ENCODE results near the gene DNAJB13. TPM values are rescaled to one million over a fixed set of nuclear protein-coding genes. Genes with fewer than 3 reads are reported as not detected.
A peak's percentile ranks its signal among the peaks of the same experiment; 100 is the strongest.

DNAJB13 gene
- total RNA-seq, 2 experiments from 2014 or later = 0.19 TPM; not detected in 1

- H3K4me1 Mint-ChIP-seq (ENCODE audit: low read depth) = peaks cover 76% of the 10 kb centered on the region
- POLR2A ChIA-PET = interaction anchor here (1.0 to 5.7 kb wide), 11 partner anchors 9 to 276 kb away, joined by 3 to 98 read pairs (median 12); partner anchors contain the start of genes C2CD3, PPME1, UCP2 and UCP3
- DNase-seq = peak; percentile 54
- no peaks in the 10 kb centered on the region for H3K27me3 Mint-ChIP-seq
- peak overlapping the region; percentile 91 for H3K27ac Mint-ChIP-seq
- no peaks in the 10 kb centered on the region for H3K36me3 Mint-ChIP-seq
- no peaks in the 10 kb centered on the region for H3K9me3 Mint-ChIP-seq
- CTCF ChIA-PET = interaction anchor here (0.5 to 3.4 kb wide), 7 partner anchors 11 to 31 kb away, joined by 3 to 10 read pairs (median 6); partner anchors contain the start of genes UCP2 and UCP3
- H3K4me3 Mint-ChIP-seq = peak overlapping the region; percentile 49
- intact Hi-C loops (cut with micrococcal nuclease) = loop anchor here (1.0 kb wide), 4 partner anchors 12 to 31 kb away; no protein-coding TSS in a partner anchor
These were observed 44.9 kb downstream of the DNAJB13 start for GRCh38 chr11:73995731-73996130.

- H3K27ac Mint-ChIP-seq = peak overlapping the region; percentile 91
- H3K9me3 Mint-ChIP-seq = no peaks in the 10 kb centered on the region
- intact Hi-C loops (cut with micrococcal nuclease) = no loop called here
- no peak for DNase-seq
- H3K4me3 Mint-ChIP-seq = peak overlapping the region; percentile 49
- H3K27me3 Mint-ChIP-seq = no peaks in the 10 kb centered on the region
- ChIA-PET CTCF (interaction anchor here (1.9 to 3.4 kb wide), 2 partner anchors 12 to 15 kb away, joined by 7 to 10 read pairs; no protein-coding TSS in a partner anchor), POLR2A (interaction anchor here (1.0 to 5.7 kb wide), 10 partner anchors 9 to 275 kb away, joined by 3 to 98 read pairs (median 10); partner anchors contain the start of genes C2CD3, PPME1, UCP2 and UCP3)
- peaks cover under 1% of the 10 kb centered on the region for H3K36me3 Mint-ChIP-seq
- H3K4me1 Mint-ChIP-seq (ENCODE audit: low read depth) = peaks cover 75% of the 10 kb centered on the region
These were observed 45.4 kb downstream of the DNAJB13 start for GRCh38 chr11:73996161-73996747.

DNA sequence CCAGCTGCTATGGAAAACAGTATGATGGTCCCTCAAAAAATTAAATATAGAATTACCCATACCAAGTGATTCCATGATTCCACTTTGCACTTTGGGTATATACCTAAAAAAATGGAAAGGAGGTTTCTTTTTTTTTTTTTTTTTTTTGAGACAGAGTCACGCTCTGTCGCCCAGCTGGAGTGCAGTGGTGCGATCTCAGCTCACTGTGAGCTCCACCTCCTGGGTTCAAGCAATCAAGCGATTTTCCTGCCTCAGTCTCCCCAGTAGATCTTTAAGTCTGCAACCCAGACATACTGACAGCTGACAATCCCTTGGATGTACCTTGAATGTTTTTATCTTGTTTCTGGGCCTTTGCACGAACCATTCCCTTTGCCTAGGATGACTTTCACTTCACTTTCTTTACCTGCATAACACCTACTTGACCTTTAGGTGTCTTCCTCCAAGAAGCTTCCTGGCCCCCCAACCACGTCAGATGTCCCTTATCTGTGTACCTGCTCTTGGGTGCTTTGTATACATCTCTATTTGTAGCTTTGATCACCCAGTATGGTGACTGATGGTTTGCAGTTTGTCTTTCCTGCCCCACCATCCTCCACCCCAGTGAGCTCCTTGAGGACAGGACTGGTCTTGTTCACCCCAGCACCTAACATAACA lies 46.4 kb downstream of the DNAJB13 start:
- Mint-ChIP-seq H3K4me1 (ENCODE audit: low read depth) (peaks cover 67% of the 10 kb centered on the region), H3K27ac (peak overlapping the region; percentile 55), H3K36me3 (peaks cover 5% of the 10 kb centered on the region), H3K4me3 (no peak overlapping the region), H3K27me3 (no peaks in the 10 kb centered on the region), H3K9me3 (no peaks in the 10 kb centered on the region)
- POLR2A ChIA-PET = interaction anchor here (0.6 to 5.7 kb wide), 9 partner anchors 8 to 40 kb away, joined by 3 to 98 read pairs (median 6); partner anchors contain the start of gene UCP2
- CTCF ChIA-PET = interaction anchor here (1.1 kb wide), 1 partner anchor 12 kb away, joined by 4 read pairs; the partner anchor contains the start of gene UCP3
- no peak for DNase-seq
- intact Hi-C loops (cut with micrococcal nuclease) = no loop called here

- H3K27ac Mint-ChIP-seq = peak overlapping the region; percentile 79
- H3K4me3 Mint-ChIP-seq = no peak overlapping the region
- peaks cover 66% of the 10 kb centered on the region for H3K4me1 Mint-ChIP-seq (ENCODE audit: low read depth)
- H3K9me3 Mint-ChIP-seq = no peaks in the 10 kb centered on the region
- H3K27me3 Mint-ChIP-seq = no peaks in the 10 kb centered on the region
- POLR2A ChIA-PET = interaction anchor here (0.7 to 3.2 kb wide), 4 partner anchors 11 to 26 kb away, joined by 5 to 17 read pairs (median 8); partner anchors contain the start of gene UCP2
- intact Hi-C loops (cut with micrococcal nuclease) = no loop called here
- CTCF ChIA-PET = interaction anchor here (1.9 kb wide), 1 partner anchor 18 kb away, joined by 6 read pairs; no protein-coding TSS in a partner anchor
- no peak for DNase-seq
- H3K36me3 Mint-ChIP-seq = peaks cover 14% of the 10 kb centered on the region
These were observed 48.2 kb downstream of the DNAJB13 start for GRCh38 chr11:73998846-73999575.

- peaks cover 15% of the 10 kb centered on the region for H3K36me3 Mint-ChIP-seq
- H3K4me1 Mint-ChIP-seq (ENCODE audit: low read depth) = peaks cover 67% of the 10 kb centered on the region
- intact Hi-C loops (cut with micrococcal nuclease) = loop anchor here (1.0 kb wide), 1 partner anchor 12 kb away; no protein-coding TSS in a partner anchor
- DNase-seq = peak; percentile 39
- ChIA-PET POLR2A (interaction anchor here (1.9 to 3.2 kb wide), 3 partner anchors 10 to 17 kb away, joined by 5 to 17 read pairs (median 12); partner anchors contain the start of gene UCP2), CTCF (interaction anchor here (0.6 to 1.9 kb wide), 2 partner anchors 18 to 390 kb away, joined by 3 to 6 read pairs; no protein-coding TSS in a partner anchor)
- no peaks in the 10 kb centered on the region for H3K9me3 Mint-ChIP-seq
- H3K27me3 Mint-ChIP-seq = no peaks in the 10 kb centered on the region
- H3K27ac Mint-ChIP-seq = peak overlapping the region; percentile 79
- no peak overlapping the region for H3K4me3 Mint-ChIP-seq
These were observed 48.9 kb downstream of the DNAJB13 start for GRCh38 chr11:73999581-74000306.

DNA sequence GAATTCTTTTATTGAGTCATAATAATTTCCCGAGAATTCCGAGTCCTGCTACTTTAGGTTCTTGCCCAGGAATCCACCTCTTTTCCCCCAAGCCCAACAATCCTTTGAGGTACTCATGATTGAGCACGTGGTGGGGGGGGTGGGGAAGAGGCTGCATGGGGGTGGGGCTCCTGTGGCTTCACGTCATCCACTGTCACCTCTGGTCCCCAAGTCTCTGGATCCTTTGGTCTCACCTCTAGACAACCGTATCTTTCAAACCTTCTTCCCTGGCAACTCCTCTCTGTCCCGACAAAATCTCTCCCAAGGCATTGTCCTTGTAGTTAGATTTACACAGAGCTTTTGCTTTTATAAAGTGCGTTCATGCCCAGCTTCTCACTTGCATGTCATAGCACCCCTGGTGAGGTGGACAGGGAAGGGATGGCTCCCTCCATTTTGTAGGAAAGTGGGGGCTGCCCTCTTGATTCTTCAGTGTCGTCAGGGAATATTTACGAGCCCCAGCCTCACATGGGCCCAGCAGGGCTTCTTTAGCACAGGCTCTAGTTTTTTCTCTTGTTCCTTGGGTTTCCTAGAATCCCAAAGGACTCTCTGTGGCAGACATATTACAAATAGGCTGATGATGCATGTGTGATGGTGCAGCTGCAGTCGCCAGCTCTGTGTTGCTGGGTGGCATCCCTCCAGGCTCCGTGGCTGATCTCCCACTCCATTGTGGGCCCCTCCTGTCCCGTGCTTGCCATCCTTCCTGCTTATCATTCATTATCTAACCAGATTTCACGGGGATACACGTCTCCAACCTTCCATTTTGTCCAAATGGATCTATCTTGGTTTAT lies 49.7 kb downstream of the DNAJB13 start:
- Mint-ChIP-seq H3K27me3 (no peaks in the 10 kb centered on the region), H3K27ac (peak overlapping the region; percentile 79), H3K9me3 (no peaks in the 10 kb centered on the region), H3K36me3 (peaks cover 15% of the 10 kb centered on the region), H3K4me1 (ENCODE audit: low read depth) (peaks cover 67% of the 10 kb centered on the region), H3K4me3 (no peak overlapping the region)
- POLR2A ChIA-PET = interaction anchor here (1.1 to 3.2 kb wide), 4 partner anchors 10 to 20 kb away, joined by 3 to 17 read pairs (median 8); partner anchors contain the start of gene UCP2
- CTCF ChIA-PET = interaction anchor here (0.6 to 1.9 kb wide), 2 partner anchors 19 to 389 kb away, joined by 3 to 6 read pairs; no protein-coding TSS in a partner anchor
- intact Hi-C loops (cut with micrococcal nuclease) = loop anchor here (1.0 kb wide), 1 partner anchor 11 kb away; no protein-coding TSS in a partner anchor
- peak; percentile 51 for DNase-seq

DNA sequence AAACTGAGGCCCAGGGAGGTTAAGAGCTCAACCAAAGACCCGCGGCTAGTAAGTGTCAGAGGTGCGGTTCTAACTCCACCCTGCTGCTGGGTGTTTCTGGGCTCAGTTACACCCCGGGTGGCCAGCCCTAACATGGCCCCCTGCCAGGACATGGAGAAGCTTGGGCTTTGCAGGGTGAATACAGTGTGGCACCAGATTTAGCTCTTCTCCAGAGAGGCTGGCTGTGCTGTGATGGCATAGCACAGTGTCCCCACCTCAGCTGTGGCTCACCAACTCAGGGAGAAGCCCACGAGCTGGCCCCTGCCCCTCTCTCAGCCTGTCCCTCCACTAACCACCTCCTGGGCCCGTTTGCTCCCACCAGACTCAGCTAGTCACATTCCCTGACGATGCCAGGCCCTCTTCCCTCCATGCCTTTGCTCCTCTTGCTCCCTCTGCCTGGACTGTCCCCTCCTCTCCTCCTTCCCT lies 51.0 kb downstream of the DNAJB13 start:
- Mint-ChIP-seq H3K4me1 (ENCODE audit: low read depth) (peaks cover 67% of the 10 kb centered on the region), H3K27me3 (no peaks in the 10 kb centered on the region), H3K27ac (no peak overlapping the region), H3K9me3 (no peaks in the 10 kb centered on the region), H3K36me3 (peaks cover 15% of the 10 kb centered on the region), H3K4me3 (no peak overlapping the region)
- intact Hi-C loops (cut with micrococcal nuclease) = no loop called here
- DNase-seq = no peak
- ChIA-PET CTCF (interaction anchor here (1.1 kb wide), 1 partner anchor 37 kb away, joined by 3 read pairs; no protein-coding TSS in a partner anchor), POLR2A (interaction anchor here (1.0 to 1.1 kb wide), 2 partner anchors 10 to 18 kb away, joined by 3 read pairs; no protein-coding TSS in a partner anchor)

- Mint-ChIP-seq H3K36me3 (peaks cover 15% of the 10 kb centered on the region), H3K9me3 (no peaks in the 10 kb centered on the region), H3K27me3 (no peaks in the 10 kb centered on the region), H3K4me1 (ENCODE audit: low read depth) (peaks cover 59% of the 10 kb centered on the region), H3K27ac (no peak overlapping the region), H3K4me3 (no peak overlapping the region)
- no peak for DNase-seq
- ChIA-PET CTCF (no interaction called here), POLR2A (interaction anchor here (1.0 kb wide), 1 partner anchor 9 kb away, joined by 3 read pairs; no protein-coding TSS in a partner anchor)
- intact Hi-C loops (cut with micrococcal nuclease) = no loop called here
These were observed 52.0 kb downstream of the DNAJB13 start for GRCh38 chr11:74002832-74003231.

GRCh38 chr11:74004046-74004695 lies 53.3 kb downstream of the DNAJB13 start:
- Mint-ChIP-seq H3K36me3 (peaks cover 15% of the 10 kb centered on the region), H3K9me3 (no peaks in the 10 kb centered on the region), H3K27ac (peak overlapping the region; percentile 91), H3K4me1 (ENCODE audit: low read depth) (peaks cover 68% of the 10 kb centered on the region), H3K27me3 (no peaks in the 10 kb centered on the region), H3K4me3 (no peak overlapping the region)
- intact Hi-C loops (cut with micrococcal nuclease) = no loop called here
- ChIA-PET POLR2A (interaction anchor here (1.7 kb wide), 3 partner anchors 9 to 24 kb away, joined by 6 to 13 read pairs (median 12); partner anchors contain the start of gene UCP2), CTCF (interaction anchor here (1.5 kb wide), 1 partner anchor 9 kb away, joined by 3 read pairs; no protein-coding TSS in a partner anchor)
- no peak for DNase-seq
